ENCODE data around the gene TUBB4A.

DNA sequence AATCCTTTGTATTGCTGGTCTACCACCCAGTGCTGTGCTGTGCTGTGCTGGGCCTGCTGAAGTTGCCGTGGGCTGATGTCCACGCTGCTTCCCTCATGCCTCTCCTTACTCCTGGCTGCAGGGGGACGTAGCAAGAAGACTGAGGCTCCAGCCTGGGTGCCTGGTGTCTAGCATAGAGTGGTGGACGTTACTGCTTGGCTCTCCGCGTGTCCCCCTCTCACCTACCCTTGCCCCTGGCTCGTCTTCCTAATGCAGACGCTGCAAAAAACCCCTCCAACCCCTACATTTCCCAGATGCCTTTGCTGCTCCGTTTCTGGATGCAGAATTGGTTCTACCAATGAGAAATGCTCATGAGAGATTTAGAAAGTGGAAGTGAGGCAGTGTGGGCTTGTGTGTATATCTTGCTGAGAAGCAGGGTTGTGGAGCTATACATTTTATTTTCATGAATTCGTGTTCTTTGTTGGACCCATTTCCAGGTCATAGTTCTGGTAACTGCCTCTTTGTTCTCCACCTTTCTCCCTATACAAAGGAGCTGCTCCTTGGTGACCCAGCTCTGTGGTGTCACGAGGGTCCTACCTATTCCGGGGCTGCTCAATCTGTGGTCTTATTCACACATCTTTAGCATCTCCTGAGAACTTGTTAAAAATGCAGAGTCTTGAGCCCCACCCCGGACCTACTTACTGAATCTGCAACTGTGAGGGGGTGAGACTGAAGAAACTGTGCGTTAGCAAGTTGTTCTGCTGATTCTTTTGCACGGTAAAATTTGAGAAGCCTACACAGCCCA is 12.6 kb downstream of the TUBB4A start:
- TF ChIP-seq, protein P1, sequence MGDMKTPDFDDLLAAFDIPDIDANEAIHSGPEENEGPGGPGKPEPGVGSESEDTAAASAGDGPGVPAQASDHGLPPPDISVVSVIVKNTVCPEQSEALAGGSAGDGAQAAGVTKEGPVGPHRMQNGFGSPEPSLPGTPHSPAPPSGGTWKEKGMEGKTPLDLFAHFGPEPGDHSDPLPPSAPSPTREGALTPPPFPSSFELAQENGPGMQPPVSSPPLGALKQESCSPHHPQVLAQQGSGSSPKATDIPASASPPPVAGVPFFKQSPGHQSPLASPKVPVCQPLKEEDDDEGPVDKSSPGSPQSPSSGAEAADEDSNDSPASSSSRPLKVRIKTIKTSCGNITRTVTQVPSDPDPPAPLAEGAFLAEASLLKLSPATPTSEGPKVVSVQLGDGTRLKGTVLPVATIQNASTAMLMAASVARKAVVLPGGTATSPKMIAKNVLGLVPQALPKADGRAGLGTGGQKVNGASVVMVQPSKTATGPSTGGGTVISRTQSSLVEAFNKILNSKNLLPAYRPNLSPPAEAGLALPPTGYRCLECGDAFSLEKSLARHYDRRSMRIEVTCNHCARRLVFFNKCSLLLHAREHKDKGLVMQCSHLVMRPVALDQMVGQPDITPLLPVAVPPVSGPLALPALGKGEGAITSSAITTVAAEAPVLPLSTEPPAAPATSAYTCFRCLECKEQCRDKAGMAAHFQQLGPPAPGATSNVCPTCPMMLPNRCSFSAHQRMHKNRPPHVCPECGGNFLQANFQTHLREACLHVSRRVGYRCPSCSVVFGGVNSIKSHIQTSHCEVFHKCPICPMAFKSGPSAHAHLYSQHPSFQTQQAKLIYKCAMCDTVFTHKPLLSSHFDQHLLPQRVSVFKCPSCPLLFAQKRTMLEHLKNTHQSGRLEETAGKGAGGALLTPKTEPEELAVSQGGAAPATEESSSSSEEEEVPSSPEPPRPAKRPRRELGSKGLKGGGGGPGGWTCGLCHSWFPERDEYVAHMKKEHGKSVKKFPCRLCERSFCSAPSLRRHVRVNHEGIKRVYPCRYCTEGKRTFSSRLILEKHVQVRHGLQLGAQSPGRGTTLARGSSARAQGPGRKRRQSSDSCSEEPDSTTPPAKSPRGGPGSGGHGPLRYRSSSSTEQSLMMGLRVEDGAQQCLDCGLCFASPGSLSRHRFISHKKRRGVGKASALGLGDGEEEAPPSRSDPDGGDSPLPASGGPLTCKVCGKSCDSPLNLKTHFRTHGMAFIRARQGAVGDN (IDR thresholded peaks at IDR 0.05): peak; percentile 96
- TF ChIP-seq MYB (IDR thresholded peaks at IDR 0.05; ENCODE audit: borderline replicate concordance, low read depth, low read length) (no peak), POLR2AphosphoS5 (IDR thresholded peaks at IDR 0.05; ENCODE audit: low read length) (peak; percentile 79), GABPA (IDR thresholded peaks at IDR 0.05; ENCODE audit: low read depth) (no peak), ETV6 (conservative IDR thresholded peaks at IDR 0.05 in 1 of 2, IDR thresholded peaks at IDR 0.05 in 1 of 2; ENCODE audit: borderline replicate concordance in 1 of 2, low read depth in 1 of 2) (no peak), NR2C2 (IDR thresholded peaks at IDR 0.05; ENCODE audit: borderline replicate concordance, control insufficient read depth, insufficient read length, low read depth) (no peak), MTA3 (IDR thresholded peaks at IDR 0.05; ENCODE audit: borderline replicate concordance, low read length) (no peak)
- TF ChIP-seq, protein P2, sequence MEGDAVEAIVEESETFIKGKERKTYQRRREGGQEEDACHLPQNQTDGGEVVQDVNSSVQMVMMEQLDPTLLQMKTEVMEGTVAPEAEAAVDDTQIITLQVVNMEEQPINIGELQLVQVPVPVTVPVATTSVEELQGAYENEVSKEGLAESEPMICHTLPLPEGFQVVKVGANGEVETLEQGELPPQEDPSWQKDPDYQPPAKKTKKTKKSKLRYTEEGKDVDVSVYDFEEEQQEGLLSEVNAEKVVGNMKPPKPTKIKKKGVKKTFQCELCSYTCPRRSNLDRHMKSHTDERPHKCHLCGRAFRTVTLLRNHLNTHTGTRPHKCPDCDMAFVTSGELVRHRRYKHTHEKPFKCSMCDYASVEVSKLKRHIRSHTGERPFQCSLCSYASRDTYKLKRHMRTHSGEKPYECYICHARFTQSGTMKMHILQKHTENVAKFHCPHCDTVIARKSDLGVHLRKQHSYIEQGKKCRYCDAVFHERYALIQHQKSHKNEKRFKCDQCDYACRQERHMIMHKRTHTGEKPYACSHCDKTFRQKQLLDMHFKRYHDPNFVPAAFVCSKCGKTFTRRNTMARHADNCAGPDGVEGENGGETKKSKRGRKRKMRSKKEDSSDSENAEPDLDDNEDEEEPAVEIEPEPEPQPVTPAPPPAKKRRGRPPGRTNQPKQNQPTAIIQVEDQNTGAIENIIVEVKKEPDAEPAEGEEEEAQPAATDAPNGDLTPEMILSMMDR (IDR thresholded peaks at IDR 0.05 in 2 of 3, conservative IDR thresholded peaks at IDR 0.05 in 1 of 3; ENCODE audit: control insufficient read depth in 2 of 3, extremely low read depth in 1 of 3, insufficient read depth in 1 of 3, low read depth in 3 of 3, low read length in 3 of 3): no peak
- TF ChIP-seq, protein P3, sequence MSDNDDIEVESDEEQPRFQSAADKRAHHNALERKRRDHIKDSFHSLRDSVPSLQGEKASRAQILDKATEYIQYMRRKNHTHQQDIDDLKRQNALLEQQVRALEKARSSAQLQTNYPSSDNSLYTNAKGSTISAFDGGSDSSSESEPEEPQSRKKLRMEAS (IDR thresholded peaks at IDR 0.05; ENCODE audit: low read depth, low read length): no peak
- TF ChIP-seq, protein P4, sequence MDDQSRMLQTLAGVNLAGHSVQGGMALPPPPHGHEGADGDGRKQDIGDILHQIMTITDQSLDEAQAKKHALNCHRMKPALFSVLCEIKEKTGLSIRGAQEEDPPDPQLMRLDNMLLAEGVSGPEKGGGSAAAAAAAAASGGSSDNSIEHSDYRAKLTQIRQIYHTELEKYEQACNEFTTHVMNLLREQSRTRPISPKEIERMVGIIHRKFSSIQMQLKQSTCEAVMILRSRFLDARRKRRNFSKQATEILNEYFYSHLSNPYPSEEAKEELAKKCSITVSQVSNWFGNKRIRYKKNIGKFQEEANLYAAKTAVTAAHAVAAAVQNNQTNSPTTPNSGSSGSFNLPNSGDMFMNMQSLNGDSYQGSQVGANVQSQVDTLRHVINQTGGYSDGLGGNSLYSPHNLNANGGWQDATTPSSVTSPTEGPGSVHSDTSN (IDR thresholded peaks at IDR 0.05; ENCODE audit: insufficient replicate concordance, low read depth, low read length): no peak

All from GM12878 (cell line).